ENCODE data around the gene TBKBP1.
"Not testable (repeated sequence)": the region's sequence is repeated elsewhere in the genome, so short reads cannot be mapped to it uniquely, and the experiment has no call there.

TBKBP1 gene

GRCh38 chr17:47735536-47736011 is 41.6 kb downstream of the TBKBP1 start:
- Histone ChIP-seq H3K4me1 (peaks cover 66% of the 10 kb centered on the region), H3K9me3 (no peaks in the 10 kb centered on the region), H3K9ac (no peak overlapping the region), H3K4me2 (peak overlapping the region; percentile 91), H3K27me3 (peaks cover 26% of the 10 kb centered on the region), H3K36me3 (no peaks in the 10 kb centered on the region), H4K20me1 (no peaks in the 10 kb centered on the region), H3K27ac (no peak overlapping the region), H3K4me3 (no peak overlapping the region)
- TF ChIP-seq Cebpa-rat (IDR thresholded peaks at IDR 0.05) = no peak

GRCh38 chr17:47736501-47737495 is 42.8 kb downstream of the TBKBP1 start:
- Histone ChIP-seq H3K9me3 (no peaks in the 10 kb centered on the region), H3K4me3 (no peak overlapping the region), H3K4me2 (peak overlapping the region; percentile 30; the same call in 1 of the 2 replicates), H3K27ac (no peak overlapping the region), H3K4me1 (peaks cover 70% of the 10 kb centered on the region), H3K36me3 (no peaks in the 10 kb centered on the region), H3K27me3 (peaks cover 26% of the 10 kb centered on the region), H3K9ac (no peak overlapping the region), H4K20me1 (no peaks in the 10 kb centered on the region)
- no peak for TF ChIP-seq Cebpa-rat (IDR thresholded peaks at IDR 0.05)

DNA sequence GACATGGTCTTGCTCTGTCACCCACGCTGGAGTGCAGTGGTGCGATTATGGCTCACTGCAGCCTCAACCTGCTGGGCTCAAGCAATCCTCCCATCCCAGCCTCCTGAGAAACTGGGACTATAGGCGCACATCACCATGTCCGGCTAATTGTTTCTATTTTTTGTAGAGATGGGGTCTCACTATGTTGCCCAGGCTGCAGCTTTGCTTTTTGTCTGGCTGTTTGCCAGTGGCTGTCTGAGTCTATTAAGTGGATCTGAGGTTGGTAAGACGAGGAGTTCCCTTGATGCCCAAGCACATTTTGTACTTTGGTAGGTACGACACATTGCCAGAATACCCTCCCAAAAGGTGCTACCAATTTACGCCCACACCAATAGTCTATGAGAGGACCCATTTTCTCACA is 44.2 kb downstream of the TBKBP1 start:
- no peaks in the 10 kb centered on the region for H4K20me1 ChIP-seq
- no peaks in the 10 kb centered on the region for H3K9me3 ChIP-seq
- TF ChIP-seq Cebpa-rat (IDR thresholded peaks at IDR 0.05) = no peak
- H3K4me3 ChIP-seq = no peak overlapping the region
- H3K4me2 ChIP-seq = no peak overlapping the region
- H3K36me3 ChIP-seq = no peaks in the 10 kb centered on the region
- no peak overlapping the region for H3K9ac ChIP-seq
- H3K27ac ChIP-seq = no peak overlapping the region
- peaks cover 26% of the 10 kb centered on the region for H3K27me3 ChIP-seq
- peaks cover 73% of the 10 kb centered on the region for H3K4me1 ChIP-seq

GRCh38 chr17:47739150-47739549 is 45.2 kb downstream of the TBKBP1 start:
- Histone ChIP-seq H3K9me3 (no peaks in the 10 kb centered on the region), H3K27me3 (peaks cover 16% of the 10 kb centered on the region), H3K4me3 (no peak overlapping the region), H3K9ac (no peak overlapping the region), H3K4me1 (peaks cover 74% of the 10 kb centered on the region), H4K20me1 (no peaks in the 10 kb centered on the region), H3K4me2 (peak overlapping the region; percentile 36), H3K27ac (no peak overlapping the region), H3K36me3 (no peaks in the 10 kb centered on the region)
- TF ChIP-seq Cebpa-rat (IDR thresholded peaks at IDR 0.05) = no peak

GRCh38 chr17:47739945-47740344 is 46.0 kb downstream of the TBKBP1 start:
- H3K36me3 ChIP-seq, H3K9me3 ChIP-seq, H3K27ac ChIP-seq, H4K20me1 ChIP-seq, H3K4me3 ChIP-seq, H3K27me3 ChIP-seq, H3K4me2 ChIP-seq, H3K9ac ChIP-seq: not testable (repeated sequence)
- H3K4me1 ChIP-seq = peaks cover 74% of the 10 kb centered on the region

DNA sequence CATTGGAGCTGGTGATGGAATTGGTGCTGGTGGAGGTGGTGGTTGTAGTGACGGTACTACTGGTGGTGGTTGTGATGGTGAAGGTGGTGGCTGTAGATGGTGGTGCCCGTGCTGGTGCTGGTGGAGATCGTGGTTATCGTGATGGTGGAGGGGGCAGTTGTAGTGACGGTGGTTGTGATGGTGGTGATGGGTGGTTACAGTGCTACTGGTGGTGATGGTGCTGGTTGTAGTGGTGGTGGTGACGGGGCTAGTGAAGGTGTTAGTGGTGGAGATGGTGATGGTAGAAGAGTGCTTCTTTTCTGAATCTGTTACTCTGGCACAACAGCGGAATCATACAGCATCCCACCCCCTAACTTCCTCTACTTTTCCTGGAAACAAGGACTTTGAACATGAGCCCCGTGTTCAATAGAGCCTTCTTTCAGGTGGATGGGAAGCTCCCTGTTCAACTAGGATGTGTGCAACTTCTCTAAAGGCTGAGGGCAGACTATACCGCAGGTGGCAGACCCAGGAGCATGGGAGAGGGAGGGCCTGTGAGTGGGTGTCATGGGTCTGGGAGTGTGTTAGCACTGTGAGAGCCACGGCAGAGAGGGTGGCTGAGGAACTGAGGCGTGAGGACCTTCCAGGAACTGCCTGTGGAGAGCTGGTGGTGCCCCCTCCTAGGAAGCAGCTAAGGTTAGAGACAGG is 47.3 kb downstream of the TBKBP1 start:
- Histone ChIP-seq H3K36me3 (no peaks in the 10 kb centered on the region), H3K9ac (no peak overlapping the region), H3K27me3 (no peaks in the 10 kb centered on the region), H3K9me3 (no peaks in the 10 kb centered on the region), H4K20me1 (no peaks in the 10 kb centered on the region), H3K4me1 (peaks cover 75% of the 10 kb centered on the region), H3K27ac (peak overlapping the region; percentile 28; the same call in 1 of the 2 replicates), H3K4me2 (peak overlapping the region; percentile 91), H3K4me3 (no peak overlapping the region)
- no peak for TF ChIP-seq Cebpa-rat (IDR thresholded peaks at IDR 0.05)

GRCh38 chr17:47741793-47742145 is 47.8 kb downstream of the TBKBP1 start:
- Histone ChIP-seq H3K4me2 (peak overlapping the region; percentile 91), H3K27ac (peak overlapping the region; percentile 28; the same call in 1 of the 2 replicates), H3K9ac (no peak overlapping the region), H3K36me3 (no peaks in the 10 kb centered on the region), H3K4me1 (peaks cover 75% of the 10 kb centered on the region), H3K4me3 (no peak overlapping the region), H4K20me1 (no peaks in the 10 kb centered on the region), H3K27me3 (no peaks in the 10 kb centered on the region), H3K9me3 (no peaks in the 10 kb centered on the region)
- no peak for TF ChIP-seq Cebpa-rat (IDR thresholded peaks at IDR 0.05)

- H3K36me3 ChIP-seq = no peaks in the 10 kb centered on the region
- H3K27ac ChIP-seq = peak overlapping the region; percentile 89
- H3K4me3 ChIP-seq = no peak overlapping the region
- H3K9me3 ChIP-seq = no peaks in the 10 kb centered on the region
- H3K4me2 ChIP-seq = peak overlapping the region; percentile 91
- no peaks in the 10 kb centered on the region for H3K27me3 ChIP-seq
- H4K20me1 ChIP-seq = no peaks in the 10 kb centered on the region
- no peak for TF ChIP-seq Cebpa-rat (IDR thresholded peaks at IDR 0.05)
- H3K4me1 ChIP-seq = peaks cover 75% of the 10 kb centered on the region
- peak overlapping the region; percentile 47 for H3K9ac ChIP-seq
Measured at GRCh38 chr17:47742319-47743181, 48.6 kb downstream of the TBKBP1 start.

Data from BLaER1 (cell line).